GM21825 (cell line): ENCODE results near the gene VCPKMT.

Experiments used
- ATAC-seq: cut with Tn5 transposase; IDR thresholded peaks from one replicate; pipeline ENCODE4 v1.9.1; 2021; ENCODE audit warnings: mild to moderate bottlenecking, moderate library complexity; ENCODE audit not compliant: unreplicated experiment

Gene VCPKMT

DNA sequence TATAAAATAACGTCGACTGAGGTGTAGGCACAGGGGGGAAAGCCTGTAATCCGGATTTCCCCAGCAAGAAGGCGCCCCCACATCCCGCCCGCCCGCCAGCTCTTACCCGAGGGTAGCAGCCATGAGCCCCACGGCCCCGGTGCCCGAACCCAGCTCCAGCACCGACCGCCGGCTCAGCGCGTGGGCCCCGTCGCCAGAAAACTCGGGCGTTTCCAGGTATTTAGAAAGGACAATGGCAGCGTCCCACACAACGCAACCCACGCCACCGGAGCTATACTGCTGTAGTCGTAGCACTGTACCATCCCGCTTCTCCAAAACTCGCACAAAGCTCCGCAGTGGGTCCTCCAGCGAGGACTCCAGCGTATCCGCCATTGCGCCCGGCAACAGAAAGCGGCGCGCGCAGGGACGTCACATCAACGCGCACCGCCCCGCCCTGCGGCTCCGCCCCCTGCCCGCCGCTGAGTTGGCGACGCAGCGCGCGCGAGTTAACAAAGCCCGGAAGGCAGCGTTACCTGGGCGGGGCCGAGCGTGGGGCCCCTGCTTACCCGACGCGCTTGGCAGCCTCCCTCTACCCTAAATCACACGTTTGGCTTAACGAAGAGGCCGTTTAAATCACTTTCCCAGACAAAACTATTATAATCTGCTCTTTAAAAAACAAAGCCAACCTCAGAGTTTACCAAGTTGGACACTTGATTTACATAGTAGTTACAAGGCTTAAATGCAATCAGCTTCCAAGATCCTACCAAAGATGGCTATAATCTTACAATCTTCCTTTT, at the start of gene VCPKMT:
Gene VCPKMT (minus strand): TSS at position 392 of the 776 bp plus-strand sequence. CDS start 20 bp downstream, at position 372.
- peak; percentile 96 for ATAC-seq

DNA sequence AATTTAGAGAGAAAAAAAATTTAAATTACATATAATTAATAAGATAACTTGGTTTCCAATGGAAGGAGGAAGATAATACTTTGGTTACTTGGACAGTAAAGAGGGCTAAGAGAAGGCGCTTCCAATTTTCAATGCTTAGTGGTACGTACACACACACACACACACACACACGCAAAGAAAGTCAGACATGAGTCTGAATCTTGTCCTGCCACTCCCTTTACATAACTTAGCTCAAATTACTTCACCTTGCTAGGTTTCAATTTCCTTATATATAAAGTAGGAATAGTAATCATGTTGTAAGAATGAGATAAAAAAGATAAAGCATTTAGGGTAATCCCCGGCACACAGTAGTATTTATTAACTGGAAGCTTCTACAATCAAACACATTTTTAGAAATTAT, 39.7 kb upstream of the VCPKMT start:
- no peak for ATAC-seq

DNA sequence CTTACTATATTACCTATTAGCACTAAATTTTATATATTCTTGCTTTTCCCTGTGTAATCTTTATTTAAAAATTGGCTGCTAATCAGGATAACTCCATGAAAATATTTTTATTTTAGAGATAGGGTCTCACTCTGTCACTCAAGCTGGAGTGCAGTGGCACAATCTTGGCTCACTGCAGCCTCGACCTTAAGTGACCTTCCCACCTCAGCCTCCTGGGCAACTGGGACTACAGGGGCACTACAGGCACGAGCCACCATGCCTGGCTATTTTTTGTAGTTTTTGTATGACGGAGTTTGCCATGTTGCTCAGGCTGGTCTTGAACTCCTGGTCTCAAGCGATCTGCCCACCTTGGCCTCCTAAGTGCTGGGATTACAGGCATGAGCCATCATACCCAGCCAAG, 32.4 kb upstream of the VCPKMT start:
- ATAC-seq, result no peak

DNA sequence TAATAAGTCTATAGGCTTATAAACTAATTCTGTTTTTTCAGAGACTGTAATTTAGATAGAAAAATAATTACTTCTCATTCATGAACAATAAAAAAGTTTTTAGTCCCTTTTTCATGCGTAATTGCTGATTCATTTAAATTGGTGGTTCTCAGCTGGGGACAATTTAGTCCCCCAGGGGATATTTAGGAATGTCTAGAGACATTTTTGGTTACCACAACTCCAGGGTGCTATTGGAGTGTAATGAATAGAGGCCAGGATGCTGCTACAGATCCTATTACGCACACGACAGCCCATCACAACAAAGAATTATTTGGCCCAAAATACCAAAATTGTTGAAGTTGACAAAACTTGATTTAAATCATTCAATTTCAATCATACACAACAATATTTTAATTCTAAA, 22.8 kb upstream of the VCPKMT start:
- no peak for ATAC-seq

DNA sequence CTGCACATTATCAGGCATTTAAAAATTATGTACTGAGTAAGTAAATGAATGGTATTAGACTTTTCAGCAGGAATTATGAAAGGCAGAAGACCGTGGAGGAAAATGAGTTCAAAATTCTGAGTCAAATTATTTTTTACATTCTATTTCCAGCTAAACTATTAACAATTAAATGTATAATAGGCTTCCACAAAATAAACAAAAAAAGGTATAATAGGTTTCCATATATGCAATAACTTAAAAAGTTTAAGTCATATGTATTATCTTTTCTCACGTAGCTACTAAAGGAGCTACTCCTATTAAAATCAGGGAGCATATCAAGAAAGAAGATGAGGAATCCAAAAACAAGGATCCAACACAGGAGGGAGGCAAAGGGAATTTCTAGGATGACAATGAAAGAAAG, 11.4 kb upstream of the VCPKMT start:
- ATAC-seq, result no peak

DNA sequence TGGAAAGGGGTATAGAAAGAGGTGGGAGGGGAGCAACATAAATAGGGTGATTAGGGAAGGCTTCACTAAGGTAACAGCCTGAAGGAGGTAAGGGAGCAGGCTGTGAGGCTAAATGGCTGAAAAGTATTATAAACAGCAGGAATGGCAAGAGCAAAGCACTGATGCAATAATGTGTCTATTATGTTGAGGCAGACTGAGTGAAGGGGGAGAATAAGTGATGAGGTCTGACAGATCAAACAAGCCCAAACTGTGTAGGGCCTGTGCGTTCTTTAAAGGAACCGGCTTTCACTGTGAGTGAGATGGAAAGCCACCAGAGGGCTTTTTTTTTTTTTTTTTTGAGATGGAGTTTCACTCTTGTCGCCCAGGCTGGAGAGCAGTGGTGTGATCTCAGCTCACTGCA, 6.7 kb upstream of the VCPKMT start:
- ATAC-seq, result no peak

DNA sequence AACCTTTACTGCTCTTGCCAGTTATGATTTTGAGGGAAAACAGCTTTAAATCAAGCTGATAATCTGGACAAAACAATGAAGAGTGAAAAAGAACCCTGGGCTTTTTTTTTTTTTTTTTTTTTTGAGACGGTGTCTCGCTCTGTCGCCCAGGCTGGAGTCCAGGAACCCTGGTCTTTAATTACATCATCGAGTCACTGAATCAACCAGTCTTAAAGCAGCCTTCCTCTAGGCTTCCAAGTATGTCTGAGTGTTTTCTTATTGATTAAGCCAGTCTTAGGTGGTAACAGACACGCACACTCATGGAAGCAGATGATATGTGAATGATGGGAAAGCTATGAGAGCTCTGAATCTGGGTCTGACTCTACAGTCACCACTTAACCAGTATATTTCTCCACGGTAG, 5.9 kb upstream of the VCPKMT start:
- no peak for ATAC-seq

DNA sequence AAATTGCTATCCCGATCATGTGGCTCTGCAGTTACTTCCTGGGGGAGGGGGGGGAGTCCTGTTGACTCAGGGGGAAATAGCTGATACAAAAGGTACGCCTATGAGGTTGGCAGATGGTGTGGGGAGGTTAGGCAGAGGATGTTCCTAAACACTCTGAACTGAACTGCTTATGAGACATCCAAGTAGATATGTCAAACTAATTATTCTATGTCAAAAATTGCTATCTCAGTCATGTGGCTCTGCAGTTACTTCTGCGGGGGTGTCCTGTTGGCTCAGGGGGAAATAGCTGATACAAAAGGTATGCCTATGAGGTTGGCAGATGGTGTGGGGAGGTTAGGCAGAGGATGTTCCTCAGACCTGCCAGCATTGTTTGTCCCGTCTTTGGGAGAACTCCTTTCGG, 5.1 kb upstream of the VCPKMT start:
- no peak for ATAC-seq

DNA sequence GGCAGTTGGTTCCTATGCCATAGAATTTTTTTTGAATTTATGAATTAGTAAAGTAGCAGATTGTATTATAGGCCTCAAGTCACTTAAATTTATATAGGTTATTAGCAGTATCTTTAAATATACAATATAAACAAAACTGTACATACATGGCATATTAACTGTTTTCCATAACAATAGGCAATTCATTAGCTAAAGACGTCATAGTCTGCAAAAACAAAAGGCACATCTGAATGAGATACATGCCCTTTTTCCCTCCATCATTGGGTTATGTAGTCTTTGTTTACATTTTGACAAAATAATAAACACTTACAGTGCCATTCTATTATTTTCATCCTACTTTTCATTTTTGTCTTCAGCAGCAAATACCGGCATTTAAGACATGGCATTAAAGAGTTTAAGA, 1.1 kb upstream of the VCPKMT start:
- ATAC-seq, result no peak

DNA sequence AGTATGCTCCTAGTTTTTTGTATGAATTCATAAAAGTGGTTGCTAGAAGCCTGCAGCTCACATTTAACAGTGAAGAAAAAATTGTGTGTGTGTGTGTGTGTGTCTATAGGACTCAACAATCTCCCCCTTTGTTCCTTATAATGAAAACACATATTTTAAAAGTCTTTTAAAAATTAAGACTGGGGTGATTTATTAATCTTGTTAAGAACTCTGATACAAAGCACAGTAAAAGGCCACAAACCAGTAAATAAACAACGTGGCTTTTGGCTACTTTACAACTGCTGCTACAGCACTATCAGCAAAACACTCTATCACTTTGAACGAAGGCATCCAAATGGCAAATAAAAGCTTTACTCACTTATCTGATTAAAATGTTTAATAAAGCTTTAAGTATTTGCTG, 594 bp upstream of the VCPKMT start:
- no peak for ATAC-seq

DNA sequence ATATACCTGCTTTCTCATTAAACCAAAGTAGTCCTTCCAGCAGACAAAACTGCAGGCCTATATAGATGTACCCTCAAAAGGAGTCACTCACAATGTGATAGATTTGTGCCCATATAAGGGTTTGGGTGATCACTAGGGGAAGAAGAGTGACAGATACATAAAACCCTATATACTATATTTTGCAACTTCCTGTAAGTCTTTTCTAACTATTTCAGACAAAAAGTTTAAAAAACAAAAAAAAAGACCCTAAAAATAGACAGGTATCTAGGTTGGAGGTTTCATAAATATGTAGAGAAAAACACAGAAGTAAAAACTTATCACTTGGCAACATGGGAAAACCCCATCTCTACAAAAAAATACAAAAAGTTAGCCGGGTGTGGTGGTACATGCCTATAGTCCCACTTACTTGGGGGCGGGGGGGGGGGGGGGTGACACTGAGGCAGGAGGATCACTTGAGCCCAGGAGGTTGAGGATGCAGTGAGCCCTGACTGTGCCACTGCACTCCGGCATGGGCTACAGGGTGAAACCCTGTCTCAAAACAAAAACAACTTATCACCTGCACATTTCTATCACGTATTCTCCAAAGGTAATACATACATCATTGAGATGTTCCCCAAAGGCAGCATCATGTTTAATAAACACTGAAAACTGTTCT, 2.9 kb downstream of the VCPKMT start:
- ATAC-seq, result no peak

DNA sequence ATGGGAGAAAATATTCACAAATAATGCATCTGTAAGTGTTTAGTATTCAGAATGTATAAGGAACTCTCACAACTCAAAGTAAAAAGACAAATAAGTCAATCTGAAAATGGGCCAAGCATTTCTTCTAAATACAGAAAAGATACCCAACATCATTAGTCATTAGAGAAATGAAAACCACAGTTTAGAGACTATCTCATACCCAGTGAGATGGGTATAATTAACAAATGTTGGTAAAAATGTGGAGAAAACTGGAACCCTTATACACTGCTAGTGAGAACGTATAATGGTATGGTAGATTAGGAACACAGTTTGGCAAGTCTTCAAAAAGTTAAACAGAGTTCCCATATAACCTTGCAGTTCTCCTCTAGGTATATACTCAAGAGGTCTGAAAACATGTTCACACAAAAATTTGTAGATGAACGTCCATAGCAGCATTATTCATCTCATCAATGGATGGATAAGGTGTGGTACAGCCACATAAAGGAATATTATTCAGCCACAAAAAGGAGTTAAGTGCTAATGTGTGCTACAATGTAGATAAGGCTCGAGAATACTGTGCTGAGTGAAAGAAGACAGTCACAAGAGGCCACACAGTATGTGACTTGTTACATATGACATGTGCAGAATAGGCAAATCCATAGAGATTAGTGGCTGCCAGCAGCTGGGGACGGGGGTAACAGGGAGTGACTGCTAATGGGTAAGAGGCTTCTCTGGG, 5.9 kb downstream of the VCPKMT start:
- ATAC-seq, result no peak

DNA sequence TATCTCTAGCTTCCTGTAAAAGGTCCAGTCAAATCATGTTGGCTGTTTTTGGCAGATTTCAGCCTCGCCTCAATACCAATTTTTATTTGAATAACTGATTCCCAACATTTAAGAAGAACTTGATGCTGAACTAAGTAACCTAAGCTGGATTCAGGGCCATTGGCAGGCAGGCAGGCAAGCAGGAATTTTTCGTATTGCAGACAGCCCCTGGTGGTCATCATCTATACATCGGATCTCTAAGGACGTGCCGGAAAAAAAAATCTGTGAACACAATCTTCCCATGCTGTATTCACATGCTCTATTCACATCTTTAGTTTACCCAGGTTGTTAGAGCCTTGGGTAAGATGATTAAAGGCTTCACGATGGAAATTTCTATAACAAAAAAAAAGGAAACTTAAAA, 7.0 kb downstream of the VCPKMT start:
- ATAC-seq, result no peak

DNA sequence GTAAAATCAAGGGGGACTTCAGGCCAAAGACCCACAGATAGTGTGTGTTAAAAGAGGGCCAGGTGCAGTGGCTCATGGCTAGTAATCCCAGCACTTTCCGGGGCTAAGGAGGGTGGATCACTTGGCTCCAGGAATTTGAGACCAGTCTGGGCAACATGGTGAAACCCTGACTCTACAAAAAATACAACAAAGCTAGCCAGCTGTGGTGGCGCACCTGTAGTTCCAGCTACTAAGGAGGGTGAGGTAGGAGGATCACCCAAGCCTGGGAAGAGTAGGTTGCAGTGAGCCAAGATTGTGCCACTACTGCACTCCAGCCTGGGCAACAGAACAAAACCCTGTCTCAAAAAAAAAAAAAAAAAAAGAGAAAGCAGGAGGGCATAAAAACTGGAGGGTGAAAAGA, 8.5 kb downstream of the VCPKMT start:
- ATAC-seq, result no peak

DNA sequence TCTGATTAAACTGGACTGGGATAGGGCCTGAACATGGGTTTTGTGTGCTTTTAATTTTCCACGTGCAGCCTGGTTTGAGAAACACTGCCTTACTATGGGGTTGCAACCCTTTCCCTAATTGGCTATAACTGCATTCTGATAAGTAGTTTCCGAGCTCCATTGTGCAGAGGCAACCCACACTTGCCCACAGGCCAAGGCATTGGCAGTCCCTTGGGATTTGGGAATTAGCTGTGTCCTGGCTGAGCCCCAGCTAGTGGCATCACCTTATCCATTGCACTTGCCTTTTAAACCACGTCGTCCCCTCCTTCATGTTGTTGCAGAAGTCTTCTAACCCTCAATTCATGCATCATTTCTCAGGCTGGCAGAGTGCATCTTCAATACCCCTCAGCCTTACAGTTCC, 10.2 kb downstream of the VCPKMT start:
- ATAC-seq, result no peak

DNA sequence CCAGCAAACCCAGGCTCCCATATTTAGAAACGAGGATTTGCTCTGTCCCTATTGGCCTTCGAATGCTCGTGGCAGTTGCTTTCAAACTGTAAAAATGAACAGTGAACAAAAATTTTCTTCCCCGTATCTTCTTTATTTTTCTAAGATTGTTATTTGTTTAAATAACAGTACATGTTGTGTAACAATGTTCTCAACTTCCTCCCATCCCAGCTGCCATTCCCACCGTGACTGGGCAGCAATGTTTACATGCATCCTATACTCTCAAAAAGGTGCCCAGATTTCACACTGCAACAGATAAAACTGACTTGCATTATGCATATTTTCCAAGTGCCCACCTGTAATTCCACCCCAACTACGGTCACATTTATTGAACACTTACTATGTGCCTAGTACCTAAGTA, 12.8 kb downstream of the VCPKMT start:
- ATAC-seq, result no peak

DNA sequence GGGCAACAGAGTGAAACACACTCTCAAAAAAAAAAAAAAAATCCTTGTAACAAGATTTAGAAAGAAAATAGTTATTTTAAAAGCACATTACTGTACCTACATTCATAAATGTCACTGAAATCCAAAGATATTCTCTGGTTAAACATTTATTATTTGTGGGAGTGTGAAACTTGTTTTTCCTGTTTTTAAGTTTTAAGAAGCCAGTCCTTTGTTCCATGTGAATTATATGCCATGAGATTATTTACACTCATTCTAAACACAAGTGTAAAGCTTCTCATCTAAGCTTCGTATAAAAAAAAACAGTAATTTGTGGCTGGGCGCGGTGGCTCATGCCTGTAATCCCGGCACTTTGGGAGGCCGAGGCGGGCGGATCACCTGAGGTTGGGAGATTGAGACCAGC, 15.0 kb downstream of the VCPKMT start:
- ATAC-seq, result no peak

DNA sequence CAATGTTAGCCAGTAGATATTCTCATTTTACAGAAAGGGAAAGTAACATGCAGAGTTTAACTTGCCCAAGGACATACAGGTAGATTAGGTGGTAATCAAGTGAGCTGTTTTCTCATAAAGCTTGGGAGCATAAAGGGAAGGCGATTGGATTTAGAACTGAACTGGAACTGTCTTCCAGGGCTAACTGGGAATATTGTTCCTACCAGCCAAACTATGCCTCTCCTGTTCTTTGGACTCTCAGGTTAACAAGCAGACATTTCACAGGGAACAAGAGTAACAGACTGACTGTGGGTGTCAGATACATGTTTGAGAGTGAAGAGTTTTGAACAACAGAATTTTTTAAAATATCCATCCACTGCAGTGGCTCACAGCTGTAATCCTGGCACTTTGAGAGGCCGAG, 15.6 kb downstream of the VCPKMT start:
- no peak for ATAC-seq

DNA sequence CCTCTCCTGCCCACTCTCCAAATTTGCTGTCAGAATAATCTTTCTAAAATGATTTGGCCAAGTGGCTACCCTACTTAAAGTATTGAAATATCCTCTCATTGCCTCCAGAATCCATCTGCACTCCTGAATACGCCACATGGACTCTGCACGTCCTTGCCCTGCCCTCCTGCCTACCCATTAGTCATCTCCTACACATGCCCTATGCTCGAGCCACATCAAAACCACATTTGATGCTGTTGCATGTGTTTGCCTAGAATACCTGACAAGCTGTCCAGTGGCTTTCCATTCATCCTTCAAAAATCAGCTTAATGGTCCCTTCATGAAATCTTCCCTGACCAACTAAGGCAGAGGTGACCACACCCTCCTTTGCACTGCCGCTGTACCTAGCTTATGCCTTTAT, 17.0 kb downstream of the VCPKMT start:
- no peak for ATAC-seq

DNA sequence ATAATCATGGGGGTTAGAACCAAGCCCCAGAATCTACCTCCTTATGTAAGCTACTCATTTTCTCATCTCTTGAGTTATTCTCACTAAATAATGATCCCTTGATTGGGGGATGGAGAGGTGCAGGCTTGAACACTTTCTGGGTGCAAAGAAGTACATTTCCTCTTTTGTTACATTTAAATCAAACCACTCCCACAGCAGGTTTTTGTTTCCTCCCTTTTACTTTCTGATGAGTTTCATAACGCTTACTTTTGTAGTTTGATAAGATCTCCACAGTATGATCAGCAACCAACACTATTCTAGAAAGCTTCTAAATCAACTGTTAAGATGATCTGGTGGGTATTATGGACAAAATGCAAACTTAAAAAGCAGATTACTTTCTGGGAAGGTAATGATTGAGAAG, 20.5 kb downstream of the VCPKMT start:
- ATAC-seq, result no peak

DNA sequence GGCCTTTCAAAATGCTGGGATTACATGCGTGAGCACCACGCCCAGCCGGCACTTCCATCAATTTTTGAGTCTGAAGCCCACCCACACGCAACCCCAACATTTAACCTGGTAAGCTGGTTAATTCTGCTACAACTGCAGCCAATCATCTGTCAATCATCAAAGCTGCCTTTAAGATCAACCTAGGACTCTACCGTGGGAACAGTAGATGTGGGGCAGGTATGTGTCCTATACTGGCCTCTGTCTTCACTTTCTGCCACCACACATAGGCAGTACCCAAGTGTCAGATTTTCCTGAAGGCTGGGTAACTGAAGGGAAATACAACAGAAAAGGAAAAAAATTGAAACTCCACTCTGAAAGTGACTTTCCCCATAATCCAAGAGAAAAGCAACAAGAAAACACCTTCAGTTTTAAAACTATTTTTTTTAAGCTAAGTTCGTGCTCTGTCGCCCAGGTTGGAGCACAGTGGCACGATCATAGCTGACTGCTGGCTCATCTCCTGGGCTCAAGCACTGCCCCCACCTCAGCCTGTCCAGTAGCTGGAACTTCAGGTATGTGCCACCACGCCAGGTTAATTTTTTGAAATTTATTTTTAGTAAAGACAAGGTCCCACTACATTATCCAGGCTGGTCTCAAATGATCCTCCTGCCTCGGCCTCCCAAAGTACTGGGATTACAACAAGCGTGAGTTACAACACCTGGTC, 22.2 kb downstream of the VCPKMT start:
- ATAC-seq, result no peak
